ENCODE results near the gene SLC9A1. TPM values are rescaled to one million over a fixed set of nuclear protein-coding genes. Genes with fewer than 3 reads are reported as not detected.

The SLC9A1 gene
- polyA plus RNA-seq, 1 donor (not counting 4 experiments of a cell fraction or from before 2014, with no cell fraction given), result 12.4 TPM

GRCh38 chr1:27136998-27137542 is 17.9 kb downstream of the SLC9A1 start:
- Histone ChIP-seq H3K9me1 (ENCODE audit: control insufficient read depth, extremely low read depth, insufficient read depth, low read length) (peaks cover 22% of the 10 kb centered on the region), H3K9me3 (ENCODE audit: control insufficient read depth, low read depth, low read length) (no peaks in the 10 kb centered on the region), H3K4me3 (ENCODE audit: control insufficient read depth in 2 of 3, extremely low read depth in 1 of 3, insufficient read depth in 2 of 3, low read depth in 1 of 3, low read length in 3 of 3) (no peak overlapping the region), H3K79me2 (ENCODE audit: control insufficient read depth, insufficient read depth, low read length) (peaks cover 85% of the 10 kb centered on the region), H3K4me2 (ENCODE audit: control insufficient read depth, extremely low read depth, insufficient read depth, low read depth, low read length) (no peak overlapping the region), H3K9ac (ENCODE audit: control insufficient read depth, extremely low read depth, insufficient read depth, low read length) (no peak overlapping the region), H3K4me1 (ENCODE audit: control insufficient read depth, extremely low read depth, insufficient read depth, low read length) (peaks cover 20% of the 10 kb centered on the region), H3K36me3 (ENCODE audit: control insufficient read depth in 2 of 2, extremely low read depth in 1 of 2, insufficient read depth in 2 of 2, low read length in 2 of 2) (peaks cover 10 to 31% of the 10 kb centered on the region in 2 experiments), H3K27ac (ENCODE audit: control insufficient read depth, insufficient read depth, low read length) (no peak overlapping the region), H3K27me3 (ENCODE audit: control insufficient read depth, extremely low read depth, insufficient read depth, low read length) (no peaks in the 10 kb centered on the region), H4K20me1 (ENCODE audit: control insufficient read depth, extremely low read depth, insufficient read depth, low read length) (peaks cover 44% of the 10 kb centered on the region), H2AFZ (ENCODE audit: control insufficient read depth, low read length) (no peak overlapping the region)
- dilution Hi-C loops (cut with MboI; ENCODE audit: extremely low pct_ligation_motif_present, low sequenced_read_pairs), result no loop called here
- FAIRE-seq (no peak), DNase-seq (ENCODE audit: low read depth, low spot score) (no peak)
- no peak for TF ChIP-seq EZH2 (IDR thresholded peaks at IDR 0.05; ENCODE audit: low read length)
- TF ChIP-seq, protein P1, sequence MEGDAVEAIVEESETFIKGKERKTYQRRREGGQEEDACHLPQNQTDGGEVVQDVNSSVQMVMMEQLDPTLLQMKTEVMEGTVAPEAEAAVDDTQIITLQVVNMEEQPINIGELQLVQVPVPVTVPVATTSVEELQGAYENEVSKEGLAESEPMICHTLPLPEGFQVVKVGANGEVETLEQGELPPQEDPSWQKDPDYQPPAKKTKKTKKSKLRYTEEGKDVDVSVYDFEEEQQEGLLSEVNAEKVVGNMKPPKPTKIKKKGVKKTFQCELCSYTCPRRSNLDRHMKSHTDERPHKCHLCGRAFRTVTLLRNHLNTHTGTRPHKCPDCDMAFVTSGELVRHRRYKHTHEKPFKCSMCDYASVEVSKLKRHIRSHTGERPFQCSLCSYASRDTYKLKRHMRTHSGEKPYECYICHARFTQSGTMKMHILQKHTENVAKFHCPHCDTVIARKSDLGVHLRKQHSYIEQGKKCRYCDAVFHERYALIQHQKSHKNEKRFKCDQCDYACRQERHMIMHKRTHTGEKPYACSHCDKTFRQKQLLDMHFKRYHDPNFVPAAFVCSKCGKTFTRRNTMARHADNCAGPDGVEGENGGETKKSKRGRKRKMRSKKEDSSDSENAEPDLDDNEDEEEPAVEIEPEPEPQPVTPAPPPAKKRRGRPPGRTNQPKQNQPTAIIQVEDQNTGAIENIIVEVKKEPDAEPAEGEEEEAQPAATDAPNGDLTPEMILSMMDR (optimal IDR thresholded peaks at IDR 0.05 in 1 of 3, IDR thresholded peaks at IDR 0.05 in 1 of 3, conservative IDR thresholded peaks at IDR 0.05 in 1 of 3; ENCODE audit: extremely low read depth in 1 of 3, insufficient read depth in 2 of 3, low read length in 3 of 3), result no peak

DNA sequence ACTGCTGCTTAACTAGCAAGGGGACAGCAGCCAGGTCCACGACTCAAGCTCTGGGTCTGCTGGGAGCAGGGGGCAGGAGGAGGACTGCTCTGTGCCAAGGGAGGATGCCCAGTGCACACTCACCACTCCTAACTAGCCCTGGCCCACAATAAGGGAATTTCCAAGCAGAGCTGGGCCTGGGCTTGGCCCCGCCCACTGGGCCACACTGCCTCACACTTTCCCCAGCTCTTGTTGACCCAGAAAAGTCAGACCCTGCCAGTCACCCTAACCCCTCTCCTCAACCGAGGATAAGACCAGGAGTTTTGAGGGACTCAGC is 18.7 kb downstream of the SLC9A1 start:
- H3K79me2 ChIP-seq (ENCODE audit: control insufficient read depth, insufficient read depth, low read length), result peaks cover 78% of the 10 kb centered on the region
- H4K20me1 ChIP-seq (ENCODE audit: control insufficient read depth, extremely low read depth, insufficient read depth, low read length), result peaks cover 35% of the 10 kb centered on the region
- peaks cover 14% of the 10 kb centered on the region for H3K9me1 ChIP-seq (ENCODE audit: control insufficient read depth, extremely low read depth, insufficient read depth, low read length)
- no peak overlapping the region for H3K9ac ChIP-seq (ENCODE audit: control insufficient read depth, extremely low read depth, insufficient read depth, low read length)
- H3K9me3 ChIP-seq (ENCODE audit: control insufficient read depth, low read depth, low read length), result no peaks in the 10 kb centered on the region
- no peak overlapping the region for H3K4me3 ChIP-seq (ENCODE audit: control insufficient read depth in 2 of 3, extremely low read depth in 1 of 3, insufficient read depth in 2 of 3, low read depth in 1 of 3, low read length in 3 of 3)
- dilution Hi-C loops (cut with MboI; ENCODE audit: extremely low pct_ligation_motif_present, low sequenced_read_pairs), result no loop called here
- H3K4me1 ChIP-seq (ENCODE audit: control insufficient read depth, extremely low read depth, insufficient read depth, low read length), result peaks cover 11% of the 10 kb centered on the region
- no peak for FAIRE-seq
- no peak overlapping the region for H2AFZ ChIP-seq (ENCODE audit: control insufficient read depth, low read length)
- no peak for TF ChIP-seq EZH2 (IDR thresholded peaks at IDR 0.05; ENCODE audit: low read length)
- TF ChIP-seq, protein P1 (optimal IDR thresholded peaks at IDR 0.05 in 1 of 3, IDR thresholded peaks at IDR 0.05 in 1 of 3, conservative IDR thresholded peaks at IDR 0.05 in 1 of 3; ENCODE audit: extremely low read depth in 1 of 3, insufficient read depth in 2 of 3, low read length in 3 of 3), result no peak
- H3K27me3 ChIP-seq (ENCODE audit: control insufficient read depth, extremely low read depth, insufficient read depth, low read length), result no peaks in the 10 kb centered on the region
- no peak overlapping the region for H3K4me2 ChIP-seq (ENCODE audit: control insufficient read depth, extremely low read depth, insufficient read depth, low read depth, low read length)
- no peak for DNase-seq (ENCODE audit: low read depth, low spot score)
- peaks cover 10 to 34% of the 10 kb centered on the region in 2 experiments for H3K36me3 ChIP-seq (ENCODE audit: control insufficient read depth in 2 of 2, extremely low read depth in 1 of 2, insufficient read depth in 2 of 2, low read length in 2 of 2)
- no peak overlapping the region for H3K27ac ChIP-seq (ENCODE audit: control insufficient read depth, insufficient read depth, low read length)

Measured in keratinocyte (primary cell).